ENCODE data around the gene PKDCC.

PKDCC gene

GRCh38 chr2:42102024-42102590, 54.3 kb downstream of the PKDCC start:
- FAIRE-seq, result peak; percentile 86
- DNase-seq (ENCODE audit: insufficient read length, low spot score), result peak; percentile 67
- TF ChIP-seq POLR2AphosphoS5 (IDR thresholded peaks at IDR 0.05; ENCODE audit: low read depth, low read length) (no peak; the same call in 1 of the 2 replicates), SPI1 (IDR thresholded peaks at IDR 0.05; ENCODE audit: low read depth, low read length) (peak; percentile 61), POU2F2 (IDR thresholded peaks at IDR 0.05; ENCODE audit: low read depth, low read length) (peak; percentile 70; the same call in 1 of the 2 replicates), TAF1 (IDR thresholded peaks at IDR 0.05; ENCODE audit: low read depth, low read length) (peak; percentile 49; the same call in 1 of the 2 replicates), POLR2A (IDR thresholded peaks at IDR 0.05; ENCODE audit: low read depth, low read length) (peak; percentile 56), PAX5 (IDR thresholded peaks at IDR 0.05; ENCODE audit: insufficient read depth, low read length, severe bottlenecking) (peak; percentile 42)

DNA sequence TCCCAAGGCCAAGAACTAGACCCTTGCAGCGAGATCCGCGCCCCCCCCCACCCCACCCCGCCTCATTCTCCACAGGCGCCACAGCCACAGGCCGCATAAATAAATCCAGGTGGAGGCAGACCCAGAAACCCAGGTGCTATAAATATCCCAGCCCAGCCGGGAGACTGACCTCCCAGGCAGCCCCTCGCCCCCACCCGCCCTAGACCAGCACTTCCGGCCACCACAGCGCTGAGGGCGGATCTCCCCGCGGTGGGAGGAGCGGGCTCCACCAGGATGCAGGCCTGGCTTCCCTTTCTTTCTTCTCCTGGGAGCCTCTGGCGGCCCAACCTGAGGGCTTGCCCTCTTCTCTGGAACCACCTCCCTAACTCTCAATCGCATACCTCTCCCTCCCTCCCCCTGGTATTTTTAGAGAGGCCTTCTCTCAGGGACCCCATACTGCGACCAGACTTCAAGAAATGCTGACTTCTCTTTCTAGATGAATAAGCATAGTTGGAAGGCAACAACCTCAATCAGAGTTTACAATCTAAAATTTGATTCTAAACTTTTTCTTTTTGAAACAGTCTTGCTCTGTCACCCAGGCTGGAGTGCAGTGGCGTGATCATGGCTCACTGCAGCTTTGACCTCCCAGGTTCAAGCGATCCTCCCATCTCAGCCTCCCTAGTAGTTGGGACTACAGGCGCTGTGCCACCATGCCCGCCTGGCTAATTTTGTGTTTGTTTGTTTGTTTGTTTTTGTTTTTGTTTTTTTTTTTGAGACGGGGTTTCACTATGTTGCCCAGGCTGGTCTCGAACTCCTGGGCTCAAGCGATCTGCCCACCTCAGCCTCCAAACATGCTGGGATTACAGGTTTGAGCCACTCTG, 55.0 kb downstream of the PKDCC start:
- no peak for DNase-seq (ENCODE audit: insufficient read length, low spot score)
- TF ChIP-seq POLR2A (IDR thresholded peaks at IDR 0.05; ENCODE audit: low read depth, low read length) (peak; percentile 27; the same call in 1 of the 2 replicates), POU2F2 (IDR thresholded peaks at IDR 0.05; ENCODE audit: low read depth, low read length) (no peak), TAF1 (IDR thresholded peaks at IDR 0.05; ENCODE audit: low read depth, low read length) (no peak), PAX5 (IDR thresholded peaks at IDR 0.05; ENCODE audit: insufficient read depth, low read length, severe bottlenecking) (no peak), POLR2AphosphoS5 (IDR thresholded peaks at IDR 0.05; ENCODE audit: low read depth, low read length) (peak; percentile 9; the same call in 1 of the 2 replicates)
- FAIRE-seq, result no peak

- no peak for DNase-seq (ENCODE audit: insufficient read length, low spot score)
- TF ChIP-seq POU2F2 (IDR thresholded peaks at IDR 0.05; ENCODE audit: low read depth, low read length) (no peak), PAX5 (IDR thresholded peaks at IDR 0.05; ENCODE audit: insufficient read depth, low read length, severe bottlenecking) (no peak)
- no peak for FAIRE-seq
These were observed 56.0 kb downstream of the PKDCC start for GRCh38 chr2:42103829-42104228.

GRCh38 chr2:42104621-42105020, 56.8 kb downstream of the PKDCC start:
- no peak for DNase-seq (ENCODE audit: insufficient read length, low spot score)
- FAIRE-seq, result no peak
- no peak for TF ChIP-seq SPI1 (IDR thresholded peaks at IDR 0.05; ENCODE audit: low read depth, low read length)
- TF ChIP-seq POLR2A (IDR thresholded peaks at IDR 0.05; ENCODE audit: low read depth, low read length), result no peak
- no peak for TF ChIP-seq TAF1 (IDR thresholded peaks at IDR 0.05; ENCODE audit: low read depth, low read length)
- TF ChIP-seq POLR2AphosphoS5 (IDR thresholded peaks at IDR 0.05; ENCODE audit: low read depth, low read length), result no peak

DNA sequence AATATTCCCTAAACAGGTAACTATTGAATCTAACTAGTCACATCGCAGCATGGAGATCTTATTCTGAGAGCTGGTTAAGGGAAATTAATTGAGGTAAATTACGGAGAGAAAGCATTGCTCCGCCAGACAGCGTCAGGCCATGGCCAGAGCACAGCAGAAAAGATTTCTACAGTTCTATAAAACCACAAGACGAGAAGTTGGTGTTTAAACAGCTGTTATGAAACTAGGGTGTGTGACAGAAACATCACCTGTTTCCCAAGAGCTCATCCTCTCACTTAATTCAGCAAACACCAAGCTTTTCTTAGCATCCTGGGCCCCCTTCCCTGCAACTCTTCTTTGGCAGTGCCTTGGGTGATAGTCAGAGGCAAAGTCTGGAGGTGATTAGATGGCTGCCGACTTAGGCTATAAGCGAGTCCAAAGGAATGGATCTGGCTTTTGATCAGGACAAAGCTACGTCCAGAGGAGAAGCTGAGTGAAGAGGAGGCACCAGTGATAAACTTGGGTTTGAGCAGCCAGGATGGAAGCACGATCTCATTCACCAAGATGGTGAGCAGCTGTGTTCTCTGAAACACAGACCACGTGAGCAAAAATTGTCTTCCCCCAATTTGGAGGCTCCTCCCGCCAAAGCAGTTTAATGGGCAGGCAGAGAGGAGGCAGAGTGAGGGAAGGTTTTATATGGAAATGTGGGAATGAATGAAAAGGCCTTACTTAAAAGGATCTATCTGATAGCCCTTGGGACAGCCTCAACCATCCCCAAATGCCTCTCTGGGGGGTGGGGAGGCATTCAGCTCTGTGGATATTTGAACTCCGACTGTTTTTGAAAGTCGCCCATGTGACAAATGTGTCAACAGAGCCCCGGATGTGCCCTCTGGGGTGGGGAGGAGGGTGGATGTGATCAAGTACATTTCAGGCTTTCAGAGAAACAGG, 57.8 kb downstream of the PKDCC start:
- DNase-seq (ENCODE audit: insufficient read length, low spot score) (no peak), FAIRE-seq (peak; percentile 86)
- TF ChIP-seq POU2F2 (IDR thresholded peaks at IDR 0.05; ENCODE audit: low read depth, low read length) (peak; percentile 59; the same call in 1 of the 2 replicates), PAX5 (IDR thresholded peaks at IDR 0.05; ENCODE audit: insufficient read depth, low read length, severe bottlenecking) (no peak), TAF1 (IDR thresholded peaks at IDR 0.05; ENCODE audit: low read depth, low read length) (peak; percentile 57; the same call in 1 of the 2 replicates), SPI1 (IDR thresholded peaks at IDR 0.05; ENCODE audit: low read depth, low read length) (peak; percentile 70), POLR2AphosphoS5 (IDR thresholded peaks at IDR 0.05; ENCODE audit: low read depth, low read length) (peak; percentile 24; the same call in 1 of the 2 replicates), POLR2A (IDR thresholded peaks at IDR 0.05; ENCODE audit: low read depth, low read length) (0 out of 2 replicates have a peak, but pooled peaks have one; percentile 25)

- TF ChIP-seq POLR2AphosphoS5 (IDR thresholded peaks at IDR 0.05; ENCODE audit: low read depth, low read length) (no peak), POU2F2 (IDR thresholded peaks at IDR 0.05; ENCODE audit: low read depth, low read length) (no peak), POLR2A (IDR thresholded peaks at IDR 0.05; ENCODE audit: low read depth, low read length) (no peak), PAX5 (IDR thresholded peaks at IDR 0.05; ENCODE audit: insufficient read depth, low read length, severe bottlenecking) (no peak), SPI1 (IDR thresholded peaks at IDR 0.05; ENCODE audit: low read depth, low read length) (no peak)
- FAIRE-seq (peak; percentile 31), DNase-seq (ENCODE audit: insufficient read length, low spot score) (no peak)
These were observed 58.5 kb downstream of the PKDCC start for GRCh38 chr2:42106257-42106816.

GRCh38 chr2:42107249-42108042, 59.6 kb downstream of the PKDCC start:
- DNase-seq (ENCODE audit: insufficient read length, low spot score), result no peak
- FAIRE-seq, result peak; percentile 56
- TF ChIP-seq POLR2A (IDR thresholded peaks at IDR 0.05; ENCODE audit: low read depth, low read length), result no peak
- TF ChIP-seq POU2F2 (IDR thresholded peaks at IDR 0.05; ENCODE audit: low read depth, low read length), result no peak
- no peak for TF ChIP-seq TAF1 (IDR thresholded peaks at IDR 0.05; ENCODE audit: low read depth, low read length)
- TF ChIP-seq SPI1 (IDR thresholded peaks at IDR 0.05; ENCODE audit: low read depth, low read length), result no peak
- TF ChIP-seq PAX5 (IDR thresholded peaks at IDR 0.05; ENCODE audit: insufficient read depth, low read length, severe bottlenecking), result no peak
- no peak for TF ChIP-seq POLR2AphosphoS5 (IDR thresholded peaks at IDR 0.05; ENCODE audit: low read depth, low read length)
